ENCODE measurements around the gene IRF2BP1.

Gene IRF2BP1

GRCh38 chr19:45860359-45861259, 25.3 kb downstream of the IRF2BP1 start:
- DNase-seq: no peak

GRCh38 chr19:45854167-45854778, 31.7 kb downstream of the IRF2BP1 start:
- DNase-seq: no peak

GRCh38 chr19:45852983-45853382, 33.0 kb downstream of the IRF2BP1 start:
- no peak for DNase-seq

GRCh38 chr19:45852145-45852750, 33.7 kb downstream of the IRF2BP1 start:
- no peak for DNase-seq

GRCh38 chr19:45848922-45849321, 37.0 kb downstream of the IRF2BP1 start:
- DNase-seq: no peak

GRCh38 chr19:45847663-45848062, 38.3 kb downstream of the IRF2BP1 start:
- no peak for DNase-seq

- no peak for DNase-seq
Observed at GRCh38 chr19:45842198-45842597, 43.7 kb downstream of the IRF2BP1 start.

- no peak for DNase-seq
Observed at GRCh38 chr19:45834970-45835369, 51.0 kb downstream of the IRF2BP1 start.

Data from activated gamma-delta T cell treated with Interleukin-2 at 50 U/mL for 16 hours (primary cell).